Ishikawa (cell line): ENCODE measurements around the gene TMCC1.

ENCODE experiments used
- CEBPB ChIP-seq: IDR thresholded peaks from 2 replicates; pipeline ENCODE4 v1.6.1; 2012
- EGR1 ChIP-seq: IDR thresholded peaks from 2 replicates; pipeline ENCODE4 v1.6.1; 2012
- EP300 ChIP-seq: IDR thresholded peaks from 2 replicates; pipeline ENCODE4 v1.6.1; 2012; ENCODE audit warnings: borderline replicate concordance
- FOXM1 ChIP-seq: IDR thresholded peaks from 2 replicates; pipeline ENCODE4 v1.6.1; 2012; ENCODE audit warnings: low read depth, borderline replicate concordance
- MAX ChIP-seq: IDR thresholded peaks from 2 replicates; pipeline ENCODE4 v1.6.1; 2012
- NFIC ChIP-seq: IDR thresholded peaks from 2 replicates; pipeline ENCODE4 v1.6.1; 2012
- RAD21 ChIP-seq: IDR thresholded peaks from 2 replicates; pipeline ENCODE4 v1.6.1; 2012; ENCODE audit warnings: low read depth
- REST ChIP-seq: IDR thresholded peaks from 2 replicates; pipeline ENCODE4 v1.6.1; 2012; ENCODE audit warnings: low read depth, mild to moderate bottlenecking
- TAF1 ChIP-seq: IDR thresholded peaks from 2 replicates; pipeline ENCODE4 v1.6.1; 2012; ENCODE audit warnings: low read depth, mild to moderate bottlenecking
- TEAD4 ChIP-seq: IDR thresholded peaks from 2 replicates; pipeline ENCODE4 v1.6.1; 2012
- USF1 ChIP-seq: IDR thresholded peaks from 2 replicates; pipeline ENCODE4 v1.6.1; 2012
- YY1 ChIP-seq: IDR thresholded peaks from 2 replicates; pipeline ENCODE4 v1.6.1; 2012; ENCODE audit warnings: low read depth

- TF ChIP-seq FOXM1 (no peak), REST (no peak), MAX (no peak), USF1 (no peak), RAD21 (no peak), EP300 (no peak), EGR1 (no peak), TEAD4 (no peak), TAF1 (no peak), NFIC (no peak), CEBPB (no peak), YY1 (no peak)
Measured at GRCh38 chr3:129845956-129846355, 47.6 kb downstream of the TMCC1 start.
